BLaER1 (cell line): Measurements from ENCODE around the gene PARD6B.
A peak's percentile ranks its signal among the peaks of the same experiment; 100 is the strongest.
"Not testable (repeated sequence)": the region's sequence is repeated elsewhere in the genome, so short reads cannot be mapped to it uniquely, and the experiment has no call there.

Source experiments
- H3K27ac ChIP-seq: shearing (Covaris generic); formaldehyde crosslinking; 2 replicates; pipeline ENCODE4 v1.8.1; 2022
- H3K27me3 ChIP-seq: shearing (Covaris generic); formaldehyde crosslinking; 2 replicates; pipeline ENCODE4 v1.8.1; 2022
- H3K36me3 ChIP-seq: shearing (Covaris generic); formaldehyde crosslinking; 2 replicates; pipeline ENCODE4 v1.8.1; 2022
- H3K4me1 ChIP-seq: shearing (Covaris generic); formaldehyde crosslinking; 2 replicates; pipeline ENCODE4 v1.8.1; 2022
- H3K4me2 ChIP-seq: shearing (Covaris generic); formaldehyde crosslinking; 2 replicates; pipeline ENCODE4 v1.8.1; 2022
- H3K4me3 ChIP-seq: shearing (Covaris generic); formaldehyde crosslinking; 2 replicates; pipeline ENCODE4 v1.8.1; 2022
- H3K9ac ChIP-seq: shearing (Covaris generic); formaldehyde crosslinking; 2 replicates; pipeline ENCODE4 v1.8.1; 2022
- H3K9me3 ChIP-seq: shearing (Covaris generic); formaldehyde crosslinking; 2 replicates; pipeline ENCODE4 v1.8.1; 2022
- H4K20me1 ChIP-seq: shearing (Covaris generic); formaldehyde crosslinking; 2 replicates; pipeline ENCODE4 v1.8.1; 2022
- Cebpa-rat ChIP-seq: shearing (Covaris generic); IDR thresholded peaks from 2 replicates; pipeline ENCODE4 v1.8.1; 2022

PARD6B gene

GRCh38 chr20:50774515-50774914, 43.1 kb downstream of the PARD6B start:
- Histone ChIP-seq H3K4me1 (peaks cover 7% of the 10 kb centered on the region), H3K36me3 (no peaks in the 10 kb centered on the region), H3K9me3 (no peaks in the 10 kb centered on the region), H3K4me2 (no peak overlapping the region), H3K4me3 (no peak overlapping the region), H3K9ac (no peak overlapping the region), H3K27me3 (no peaks in the 10 kb centered on the region), H3K27ac (no peak overlapping the region), H4K20me1 (no peaks in the 10 kb centered on the region)
- TF ChIP-seq Cebpa-rat: no peak

GRCh38 chr20:50776122-50776817, 44.9 kb downstream of the PARD6B start:
- no peak overlapping the region for H3K9ac ChIP-seq
- H3K9me3 ChIP-seq: no peaks in the 10 kb centered on the region
- H3K27me3 ChIP-seq: no peaks in the 10 kb centered on the region
- H3K4me2 ChIP-seq: no peak overlapping the region
- H3K27ac ChIP-seq: no peak overlapping the region
- H3K36me3 ChIP-seq: no peaks in the 10 kb centered on the region
- no peaks in the 10 kb centered on the region for H3K4me1 ChIP-seq
- no peak overlapping the region for H3K4me3 ChIP-seq
- TF ChIP-seq Cebpa-rat: no peak
- no peaks in the 10 kb centered on the region for H4K20me1 ChIP-seq

GRCh38 chr20:50777373-50777772, 46.0 kb downstream of the PARD6B start:
- no peaks in the 10 kb centered on the region for H3K4me1 ChIP-seq
- no peak overlapping the region for H3K9ac ChIP-seq
- no peaks in the 10 kb centered on the region for H3K36me3 ChIP-seq
- no peaks in the 10 kb centered on the region; the same call in 1 of the 2 replicates for H3K27me3 ChIP-seq
- H3K9me3 ChIP-seq: no peaks in the 10 kb centered on the region
- H4K20me1 ChIP-seq: no peaks in the 10 kb centered on the region
- H3K4me2 ChIP-seq: no peak overlapping the region
- H3K4me3 ChIP-seq: no peak overlapping the region
- TF ChIP-seq Cebpa-rat: no peak
- no peak overlapping the region for H3K27ac ChIP-seq

GRCh38 chr20:50778994-50779393, 47.6 kb downstream of the PARD6B start:
- not testable (repeated sequence) for H3K36me3 ChIP-seq, H3K27me3 ChIP-seq, H3K9me3 ChIP-seq, H4K20me1 ChIP-seq, H3K4me1 ChIP-seq, H3K4me2 ChIP-seq, H3K4me3 ChIP-seq, H3K9ac ChIP-seq, H3K27ac ChIP-seq

GRCh38 chr20:50783390-50783789, 52.0 kb downstream of the PARD6B start:
- no peaks in the 10 kb centered on the region for H3K9me3 ChIP-seq
- no peaks in the 10 kb centered on the region for H4K20me1 ChIP-seq
- H3K4me2 ChIP-seq: no peak overlapping the region
- H3K27me3 ChIP-seq: no peaks in the 10 kb centered on the region; the same call in 1 of the 2 replicates
- no peak overlapping the region for H3K9ac ChIP-seq
- TF ChIP-seq Cebpa-rat: no peak
- no peaks in the 10 kb centered on the region for H3K36me3 ChIP-seq
- H3K4me1 ChIP-seq: peaks cover 12% of the 10 kb centered on the region
- H3K4me3 ChIP-seq: no peak overlapping the region
- no peak overlapping the region for H3K27ac ChIP-seq

GRCh38 chr20:50783903-50784302, 52.5 kb downstream of the PARD6B start:
- Histone ChIP-seq H3K9ac (no peak overlapping the region), H3K4me2 (no peak overlapping the region), H3K27me3 (no peaks in the 10 kb centered on the region; the same call in 1 of the 2 replicates), H3K36me3 (no peaks in the 10 kb centered on the region), H3K4me3 (no peak overlapping the region), H3K4me1 (peaks cover 18% of the 10 kb centered on the region), H3K9me3 (no peaks in the 10 kb centered on the region), H3K27ac (no peak overlapping the region), H4K20me1 (no peaks in the 10 kb centered on the region)
- TF ChIP-seq Cebpa-rat: no peak

- Histone ChIP-seq H3K9ac (no peak overlapping the region), H3K9me3 (no peaks in the 10 kb centered on the region), H4K20me1 (no peaks in the 10 kb centered on the region), H3K27ac (no peak overlapping the region), H3K4me3 (no peak overlapping the region), H3K4me2 (no peak overlapping the region), H3K27me3 (no peaks in the 10 kb centered on the region; the same call in 1 of the 2 replicates), H3K36me3 (no peaks in the 10 kb centered on the region), H3K4me1 (peaks cover 20% of the 10 kb centered on the region)
- TF ChIP-seq Cebpa-rat: no peak
These were observed 53.1 kb downstream of the PARD6B start for GRCh38 chr20:50784464-50784863.

GRCh38 chr20:50786703-50787102, 55.3 kb downstream of the PARD6B start:
- Histone ChIP-seq H3K4me2 (no peak overlapping the region), H3K4me1 (peaks cover 37% of the 10 kb centered on the region), H3K9me3 (no peaks in the 10 kb centered on the region), H3K27ac (no peak overlapping the region), H3K4me3 (no peak overlapping the region), H4K20me1 (no peaks in the 10 kb centered on the region), H3K9ac (no peak overlapping the region), H3K27me3 (no peaks in the 10 kb centered on the region; the same call in 1 of the 2 replicates), H3K36me3 (no peaks in the 10 kb centered on the region)
- TF ChIP-seq Cebpa-rat: no peak

GRCh38 chr20:50787181-50787580, 55.8 kb downstream of the PARD6B start:
- Histone ChIP-seq H4K20me1 (no peaks in the 10 kb centered on the region), H3K27ac (no peak overlapping the region), H3K4me1 (peaks cover 37% of the 10 kb centered on the region), H3K36me3 (no peaks in the 10 kb centered on the region), H3K9ac (no peak overlapping the region), H3K9me3 (no peaks in the 10 kb centered on the region), H3K27me3 (no peaks in the 10 kb centered on the region), H3K4me2 (peak overlapping the region; percentile 19; the same call in 1 of the 2 replicates), H3K4me3 (no peak overlapping the region)
- TF ChIP-seq Cebpa-rat: no peak

GRCh38 chr20:50788045-50788991, 56.9 kb downstream of the PARD6B start:
- H3K9ac ChIP-seq: peak overlapping the region; percentile 12; the same call in 1 of the 2 replicates
- H3K27ac ChIP-seq: no peak overlapping the region
- H4K20me1 ChIP-seq: no peaks in the 10 kb centered on the region
- H3K9me3 ChIP-seq: no peaks in the 10 kb centered on the region
- no peaks in the 10 kb centered on the region for H3K36me3 ChIP-seq
- peak overlapping the region; percentile 62 for H3K4me2 ChIP-seq
- peaks cover 44% of the 10 kb centered on the region for H3K4me1 ChIP-seq
- H3K4me3 ChIP-seq: no peak overlapping the region
- TF ChIP-seq Cebpa-rat: no peak
- H3K27me3 ChIP-seq: no peaks in the 10 kb centered on the region
